Left lung (tissue), 14 donors: Measurements from ENCODE around the gene MNS1. TPM values are rescaled to one million over a fixed set of nuclear protein-coding genes. Genes with fewer than 3 reads are reported as not detected.

Experiments used
- ATAC-seq: fragments of 200-7000 bp; cut with Tn5 transposase; one replicate; pipeline ENCODE4 v1.9.1; 2020; ENCODE audit warnings: moderate library complexity
- DNase-seq, 4 donors: peaks; one replicate each; pipeline ENCODE4 v3.0.0-alpha.2; 2013 to 2020
- H3K27ac ChIP-seq, 2 donors: fragments of 200-600 bp; sonication (generic) in 1 of 2; one replicate each; pipeline versions ENCODE4 v1.5.0 to v1.8.0; 2020 to 2021
- H3K27me3 ChIP-seq, 2 donors: fragments of 200-600 bp; sonication (generic) in 1 of 2; one replicate each; pipeline versions ENCODE4 v1.5.0 to v1.8.0; 2020 to 2021
- H3K36me3 ChIP-seq, 2 donors: fragments of 200-600 bp; sonication (generic) in 1 of 2; one replicate each; pipeline versions ENCODE4 v1.5.0 to v1.8.0; 2020 to 2021
- H3K4me1 ChIP-seq, 2 donors: fragments of 200-600 bp; one replicate each; pipeline ENCODE4 v1.8.0; 2021
- H3K4me3 ChIP-seq, 2 donors: fragments of 200-600 bp; sonication (generic) in 1 of 2; one replicate each; pipeline versions ENCODE4 v1.5.0 to v1.8.0; 2020 to 2021; ENCODE audit warnings: mild to moderate bottlenecking in 1 of 2
- H3K9me3 ChIP-seq, 2 donors: fragments of 200-600 bp; sonication (generic) in 1 of 2; one replicate each; pipeline versions ENCODE4 v1.5.0 to v1.8.0; 2020 to 2021
- intact Hi-C, 2 donors: fragments of 100-400 bp; cut with DNase I; formaldehyde crosslinking; loops; one replicate each; pipeline versions ENCODE4 v1.11.2 to v1.14.2; 2022
- long read RNA-seq, 12 donors: library from polyadenylated mRNA in 2 of 12; unstranded in 2 of 12; transcript quantifications; one replicate each; pipeline ENCODE4 v2.0.0 and lab custom pipeline, GENCODE V29; 2019 to 2026
- polyA plus RNA-seq, 6 donors: library from polyadenylated mRNA; unstranded; fragments of 120-200 nt; gene quantifications; one replicate each; pipeline ENCODE4 v1.2.1, GENCODE V29; 2013; ENCODE audit not compliant: insufficient read length in 6 of 6
- total RNA-seq, 2 donors: library from RNA; stranded (reverse); fragmentation: NEBNext Ultra II Directional; extraction: Animal tissue kit (Norgen Biotek cat#: 25700); gene quantifications; one replicate each; pipeline ENCODE4 v1.2.1, GENCODE V29; 2021
- TF ChIP-seq, protein P1 (sequence below), 2 donors: fragments of 200-600 bp; sonication (generic) in 1 of 2; IDR thresholded peaks; one replicate each; pipeline versions ENCODE4 v1.5.0 to v1.8.0; 2021; ENCODE audit warnings: antibody characterized with exemption in 2 of 2
- donor health status: DM: no; HTN: yes; CAD: no.
- donor health status: DM: no; HTN: no; CAD: no.

Gene MNS1, protein sequence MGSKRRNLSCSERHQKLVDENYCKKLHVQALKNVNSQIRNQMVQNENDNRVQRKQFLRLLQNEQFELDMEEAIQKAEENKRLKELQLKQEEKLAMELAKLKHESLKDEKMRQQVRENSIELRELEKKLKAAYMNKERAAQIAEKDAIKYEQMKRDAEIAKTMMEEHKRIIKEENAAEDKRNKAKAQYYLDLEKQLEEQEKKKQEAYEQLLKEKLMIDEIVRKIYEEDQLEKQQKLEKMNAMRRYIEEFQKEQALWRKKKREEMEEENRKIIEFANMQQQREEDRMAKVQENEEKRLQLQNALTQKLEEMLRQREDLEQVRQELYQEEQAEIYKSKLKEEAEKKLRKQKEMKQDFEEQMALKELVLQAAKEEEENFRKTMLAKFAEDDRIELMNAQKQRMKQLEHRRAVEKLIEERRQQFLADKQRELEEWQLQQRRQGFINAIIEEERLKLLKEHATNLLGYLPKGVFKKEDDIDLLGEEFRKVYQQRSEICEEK
- 1 to 10 TPM; 3.9 to 4.1 TPM for total RNA-seq
- 10 to 100 TPM; 14.4 to 26.1 (median 20.6) TPM for polyA plus RNA-seq
- long read RNA-seq, donor 1, partial matches to known transcripts = 36 of 38 reads
- long read RNA-seq, donor 1, other reads (novel, unspliced or antisense) = 0 of 38 reads
- long read RNA-seq, donor 2, partial matches to known transcripts = 19 of 23 reads
- long read RNA-seq, donor 2, other reads (novel, unspliced or antisense) = 0 of 23 reads
- long read RNA-seq, donor 3, partial matches to known transcripts = 5 of 6 reads
- long read RNA-seq, donor 3, other reads (novel, unspliced or antisense) = 0 of 6 reads
- long read RNA-seq, donor 4, partial matches to known transcripts = 3 of 4 reads
- long read RNA-seq, donor 4, other reads (novel, unspliced or antisense) = 0 of 4 reads
- long read RNA-seq, donor 5, partial matches to known transcripts = 10 of 12 reads
- long read RNA-seq, donor 5, other reads (novel, unspliced or antisense) = 0 of 12 reads
- long read RNA-seq, donor 6, partial matches to known transcripts = 20 of 22 reads
- long read RNA-seq, donor 6, other reads (novel, unspliced or antisense) = 0 of 22 reads
- long read RNA-seq, donor 7, transcript MNS1-201 (10 exons, 2,023 nt) = major isoform, 6 of 6 reads
- long read RNA-seq, donor 7, partial matches to known transcripts = 0 of 6 reads
- long read RNA-seq, donor 7, other reads (novel, unspliced or antisense) = 0 of 6 reads
- long read RNA-seq, donor 8, partial matches to known transcripts = 0 of 1 reads
- long read RNA-seq, donor 8, other reads (novel, unspliced or antisense) = 0 of 1 reads
- long read RNA-seq, donor 9 = 0 reads
- long read RNA-seq, donor 10, partial matches to known transcripts = 4 of 4 reads
- long read RNA-seq, donor 10, other reads (novel, unspliced or antisense) = 0 of 4 reads
- long read RNA-seq, donor 11 = 0 reads
- long read RNA-seq, donor 12, partial matches to known transcripts = 5 of 9 reads
- long read RNA-seq, donor 12, other reads (novel, unspliced or antisense) = 0 of 9 reads

DNA sequence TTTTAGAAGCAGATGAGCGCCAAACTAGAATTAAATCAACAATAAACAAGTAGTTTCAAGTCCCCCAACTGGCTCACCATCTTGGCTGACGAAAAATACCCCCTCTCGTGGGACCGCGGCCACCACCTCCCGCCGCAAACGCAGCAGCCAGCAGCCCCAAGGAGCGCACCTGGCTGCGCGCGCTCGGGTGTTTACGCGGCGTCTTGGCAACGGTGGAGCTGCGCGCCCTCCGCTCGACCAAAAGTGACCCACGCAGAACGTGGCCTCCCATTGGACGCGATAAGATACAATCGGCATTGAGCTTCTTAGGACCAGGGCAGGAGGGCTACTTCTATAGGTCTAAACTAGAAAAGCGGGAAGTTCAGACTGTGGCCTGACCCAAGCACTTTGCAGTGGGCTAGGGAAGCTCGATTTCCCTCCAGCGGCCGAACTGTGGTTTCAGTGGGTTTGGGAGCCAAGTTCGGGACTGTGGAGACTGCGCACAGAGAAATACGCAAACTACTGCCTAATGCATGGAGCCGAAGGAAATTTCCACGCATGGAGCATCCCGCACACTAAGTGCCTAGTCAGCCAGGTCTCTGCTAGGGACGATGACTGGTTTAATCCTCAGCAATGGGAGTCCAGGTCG is at the start of gene MNS1:
Gene MNS1 (minus strand): TSS at position 245 of the 628 bp plus-strand sequence. CDS start 165 bp downstream, at position 80.
- ATAC-seq (peak; percentile 100), DNase-seq (peak; percentile 89 to 98 (median 94))
- H3K9me3 ChIP-seq = no peaks in the 10 kb centered on the region
- intact Hi-C loops = no loop called here
- H3K4me1 ChIP-seq = peaks cover 0 to 9% of the 10 kb centered on the region in 2 donors
- no peak within 1 kb of the TSS for H3K27ac ChIP-seq
- peak within 1 kb of the TSS; percentile 42 to 56 for H3K4me3 ChIP-seq
- H3K27me3 ChIP-seq = no peaks in the 10 kb centered on the region
- TF ChIP-seq, protein P1, sequence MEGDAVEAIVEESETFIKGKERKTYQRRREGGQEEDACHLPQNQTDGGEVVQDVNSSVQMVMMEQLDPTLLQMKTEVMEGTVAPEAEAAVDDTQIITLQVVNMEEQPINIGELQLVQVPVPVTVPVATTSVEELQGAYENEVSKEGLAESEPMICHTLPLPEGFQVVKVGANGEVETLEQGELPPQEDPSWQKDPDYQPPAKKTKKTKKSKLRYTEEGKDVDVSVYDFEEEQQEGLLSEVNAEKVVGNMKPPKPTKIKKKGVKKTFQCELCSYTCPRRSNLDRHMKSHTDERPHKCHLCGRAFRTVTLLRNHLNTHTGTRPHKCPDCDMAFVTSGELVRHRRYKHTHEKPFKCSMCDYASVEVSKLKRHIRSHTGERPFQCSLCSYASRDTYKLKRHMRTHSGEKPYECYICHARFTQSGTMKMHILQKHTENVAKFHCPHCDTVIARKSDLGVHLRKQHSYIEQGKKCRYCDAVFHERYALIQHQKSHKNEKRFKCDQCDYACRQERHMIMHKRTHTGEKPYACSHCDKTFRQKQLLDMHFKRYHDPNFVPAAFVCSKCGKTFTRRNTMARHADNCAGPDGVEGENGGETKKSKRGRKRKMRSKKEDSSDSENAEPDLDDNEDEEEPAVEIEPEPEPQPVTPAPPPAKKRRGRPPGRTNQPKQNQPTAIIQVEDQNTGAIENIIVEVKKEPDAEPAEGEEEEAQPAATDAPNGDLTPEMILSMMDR (IDR thresholded peaks at IDR 0.05) = no peak
- no peaks in the 10 kb centered on the region for H3K36me3 ChIP-seq

DNA sequence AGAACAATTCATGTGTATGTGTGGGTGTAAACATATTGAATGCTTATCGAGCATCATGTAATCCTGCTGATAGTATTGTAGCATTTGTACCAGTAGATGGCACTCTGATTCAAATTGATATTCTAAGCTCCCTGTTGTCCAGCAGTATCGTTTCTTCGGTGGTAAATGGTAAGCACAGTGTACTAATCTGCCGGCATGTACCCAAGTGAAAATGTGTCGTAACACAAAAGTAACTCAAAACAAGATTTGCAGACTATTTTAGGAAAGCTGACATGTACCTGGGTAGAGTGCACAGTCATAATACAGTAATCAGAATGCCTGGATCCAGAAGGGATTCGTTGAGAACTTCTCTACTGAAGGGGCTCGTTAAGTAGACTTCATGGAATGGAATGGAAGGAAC is 31.7 kb upstream of the MNS1 start:
- no peaks in the 10 kb centered on the region for H3K27me3 ChIP-seq
- H3K36me3 ChIP-seq = no peaks in the 10 kb centered on the region
- ATAC-seq = peak; percentile 96
- H3K9me3 ChIP-seq = no peaks in the 10 kb centered on the region
- H3K27ac ChIP-seq = no peak overlapping the region
- intact Hi-C loops = loop anchor here in 1 of 2 donors (10.0 kb wide), 1 partner anchor 378 kb away; no protein-coding TSS in a partner anchor
- TF ChIP-seq, protein P1 (IDR thresholded peaks at IDR 0.05) = peak; percentile 65 to 67
- no peak overlapping the region for H3K4me3 ChIP-seq
- H3K4me1 ChIP-seq = no peaks in the 10 kb centered on the region
- DNase-seq = peak in 2 of 4 donors; percentile 36 to 57

DNA sequence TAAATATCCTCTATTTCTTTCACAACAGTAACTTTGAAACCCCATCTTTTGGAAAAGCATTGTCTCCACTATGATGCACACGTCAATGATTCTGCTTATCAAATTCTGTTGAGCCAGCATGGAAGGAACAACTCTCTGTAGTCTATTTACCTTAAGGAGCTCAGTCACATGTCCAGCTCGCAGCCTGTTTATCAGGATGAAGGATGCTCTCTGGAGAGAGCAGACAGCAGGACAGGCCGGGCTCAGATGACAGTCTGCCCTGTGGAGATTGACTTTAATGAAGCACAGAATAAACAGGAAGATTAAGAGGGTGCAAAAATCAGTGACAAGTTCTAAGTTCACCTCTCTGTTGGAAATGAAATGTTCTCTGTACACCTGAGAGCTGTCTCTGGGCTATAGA is 30.6 kb upstream of the MNS1 start:
- Histone ChIP-seq H3K36me3 (no peaks in the 10 kb centered on the region), H3K9me3 (no peaks in the 10 kb centered on the region), H3K4me3 (no peak overlapping the region), H3K27ac (no peak overlapping the region), H3K4me1 (no peaks in the 10 kb centered on the region), H3K27me3 (no peaks in the 10 kb centered on the region)
- intact Hi-C loops = loop anchor here in 1 of 2 donors (10.0 kb wide), 1 partner anchor 379 kb away; no protein-coding TSS in a partner anchor
- TF ChIP-seq, protein P1 (IDR thresholded peaks at IDR 0.05) = no peak
- DNase-seq = no peak
- ATAC-seq = no peak

DNA sequence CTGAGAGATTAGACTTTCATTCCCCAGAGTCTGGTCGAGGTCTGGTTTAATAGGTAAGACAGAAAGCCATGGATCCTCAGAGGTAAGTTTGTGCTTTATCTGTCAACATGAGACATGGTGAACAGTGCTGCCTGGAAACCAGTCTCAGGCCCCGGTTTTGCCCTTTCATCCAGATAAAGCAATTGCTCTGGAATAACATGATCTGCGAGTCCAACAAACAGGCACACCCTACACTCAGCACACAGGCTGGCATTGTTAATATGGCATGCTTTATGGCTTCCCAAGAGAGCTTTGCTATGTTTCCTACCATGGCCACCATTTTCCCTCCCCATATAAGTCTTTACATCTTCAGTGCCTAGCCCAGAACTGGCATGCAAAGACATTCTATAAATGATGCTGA is 30.1 kb upstream of the MNS1 start:
- H3K4me1 ChIP-seq = no peaks in the 10 kb centered on the region
- H3K9me3 ChIP-seq = no peaks in the 10 kb centered on the region
- intact Hi-C loops = loop anchor here in 1 of 2 donors (10.0 kb wide), 1 partner anchor 380 kb away; no protein-coding TSS in a partner anchor
- DNase-seq (no peak), ATAC-seq (no peak)
- no peaks in the 10 kb centered on the region for H3K27me3 ChIP-seq
- H3K36me3 ChIP-seq = no peaks in the 10 kb centered on the region
- no peak overlapping the region for H3K27ac ChIP-seq
- no peak overlapping the region for H3K4me3 ChIP-seq
- TF ChIP-seq, protein P1 (IDR thresholded peaks at IDR 0.05) = no peak
